ENCODE data around the gene FAM83D.

FAM83D gene

GRCh38 chr20:38895098-38895949 is 30.9 kb upstream of the FAM83D start:
- no peak for DNase-seq

- DNase-seq, result no peak
Measured at GRCh38 chr20:38896009-38896594, 30.1 kb upstream of the FAM83D start.

GRCh38 chr20:38897267-38897666 is 28.9 kb upstream of the FAM83D start:
- no peak for DNase-seq

- no peak for DNase-seq
Measured at GRCh38 chr20:38900606-38901005, 25.6 kb upstream of the FAM83D start.

GRCh38 chr20:38902601-38903000 is 23.6 kb upstream of the FAM83D start:
- DNase-seq, result no peak

GRCh38 chr20:38903335-38903734 is 22.9 kb upstream of the FAM83D start:
- no peak for DNase-seq

- no peak for DNase-seq
Measured at GRCh38 chr20:38905375-38905774, 20.8 kb upstream of the FAM83D start.

- DNase-seq, result no peak
Measured at GRCh38 chr20:38907918-38908677, 18.1 kb upstream of the FAM83D start.

GRCh38 chr20:38915355-38915754 is 10.9 kb upstream of the FAM83D start:
- no peak for DNase-seq

GRCh38 chr20:38917657-38918056 is 8.6 kb upstream of the FAM83D start:
- DNase-seq, result no peak

- DNase-seq, result no peak
Measured at GRCh38 chr20:38918172-38918571, 8.0 kb upstream of the FAM83D start.

GRCh38 chr20:38919683-38920082 is 6.5 kb upstream of the FAM83D start:
- DNase-seq, result no peak

- DNase-seq, result no peak
Measured at GRCh38 chr20:38920411-38920810, 5.8 kb upstream of the FAM83D start.

GRCh38 chr20:38920851-38921250 is 5.4 kb upstream of the FAM83D start:
- DNase-seq, result no peak

- DNase-seq, result no peak
Measured at GRCh38 chr20:38924718-38925117, 1.5 kb upstream of the FAM83D start.

- DNase-seq, result no peak
Measured at GRCh38 chr20:38926934-38927616, 858 bp downstream of the FAM83D start.

- no peak for DNase-seq
Measured at GRCh38 chr20:38927902-38928578, 1.8 kb downstream of the FAM83D start.

GRCh38 chr20:38930242-38930569 is 4.0 kb downstream of the FAM83D start:
- no peak for DNase-seq

GRCh38 chr20:38931984-38932383 is 5.8 kb downstream of the FAM83D start:
- DNase-seq, result no peak

- no peak for DNase-seq
Measured at GRCh38 chr20:38932457-38933120, 6.4 kb downstream of the FAM83D start.

GRCh38 chr20:38934530-38934929 is 8.3 kb downstream of the FAM83D start:
- DNase-seq, result no peak

- DNase-seq, result no peak
Measured at GRCh38 chr20:38935285-38935684, 9.1 kb downstream of the FAM83D start.
